SU-DHL-6 (cell line): ENCODE measurements around the gene ACOX2.
A peak's percentile ranks its signal among the peaks of the same experiment; 100 is the strongest.

Source experiments
- H2AFZ ChIP-seq: fragments of 200-600 bp; sonication (generic); 2 replicates; pipeline ENCODE4 v1.6.1; 2014; ENCODE audit warnings: low read depth, mild to moderate bottlenecking, moderate library complexity, mixed read lengths, antibody characterized with exemption, low read length; ENCODE audit not compliant: severe bottlenecking
- H3F3A ChIP-seq: fragments of 200-600 bp; shearing (Covaris generic); 2 replicates; pipeline ENCODE4 v1.6.0; 2016; ENCODE audit warnings: antibody characterized with exemption, mild to moderate bottlenecking; ENCODE audit not compliant: insufficient read depth
- H3K27ac ChIP-seq: fragments of 200-600 bp; sonication (generic); 2 replicates; pipeline ENCODE4 v1.5.1; 2016; ENCODE audit warnings: low read depth, mild to moderate bottlenecking, low read length, moderate library complexity, mixed read lengths
- H3K27me3 ChIP-seq: fragments of 200-600 bp; sonication (generic), shearing (Covaris generic); 2 replicates; pipeline ENCODE4 v1.6.0; 2014; ENCODE audit warnings: mild to moderate bottlenecking, low read length
- H3K36me3 ChIP-seq: fragments of 200-600 bp; sonication (generic); 2 replicates; pipeline ENCODE4 v1.6.1; 2014; ENCODE audit warnings: mild to moderate bottlenecking, low read length, mixed read lengths
- H3K4me2 ChIP-seq: fragments of 300-600, 200-600 bp; shearing (Covaris generic), sonication (generic); 2 replicates; pipeline ENCODE4 v1.6.0; 2014; ENCODE audit warnings: low read length, low read depth, mild to moderate bottlenecking; ENCODE audit not compliant: poor library complexity, severe bottlenecking
- H3K4me3 ChIP-seq: fragments of 200-600 bp; sonication (generic); 2 replicates; pipeline ENCODE4 v1.5.1; 2014; ENCODE audit warnings: antibody characterized with exemption, low read length, mild to moderate bottlenecking, mixed read lengths; ENCODE audit not compliant: insufficient read depth, poor library complexity, severe bottlenecking
- H3K79me2 ChIP-seq: fragments of 200-600 bp; sonication (generic); 2 replicates; pipeline ENCODE4 v1.6.1; 2014; ENCODE audit warnings: mild to moderate bottlenecking, low read length, moderate library complexity; ENCODE audit not compliant: insufficient read depth
- H3K9ac ChIP-seq: fragments of 200-600 bp; sonication (generic); 2 replicates; pipeline ENCODE4 v1.7.0; 2014; ENCODE audit warnings: mild to moderate bottlenecking, low read length
- H3K9me2 ChIP-seq: fragments of 200-600 bp; sonication (generic); replicated peaks from 2 replicates; pipeline ENCODE4 v1.6.1; 2014; ENCODE audit warnings: low read length; ENCODE audit not compliant: insufficient read depth
- H3K9me3 ChIP-seq: fragments of 200-600 bp; sonication (generic); 2 replicates; pipeline ENCODE4 v1.6.1; 2014; ENCODE audit warnings: low read length, mixed read lengths; ENCODE audit not compliant: insufficient read depth
- H4K20me1 ChIP-seq: fragments of 200-600 bp; sonication (generic); 2 replicates; pipeline ENCODE4 v1.6.1; 2014; ENCODE audit warnings: low read depth, mild to moderate bottlenecking, antibody characterized with exemption, low read length, moderate library complexity, mixed read lengths
- EZH2phosphoT487 ChIP-seq: fragments of 200-600 bp; sonication (generic), shearing (Covaris generic); conservative IDR thresholded peaks from 2 replicates; pipeline ENCODE4 v1.6.1; 2018; ENCODE audit warnings: mild to moderate bottlenecking, antibody characterized with exemption, low read length, moderate library complexity, mixed read lengths
- TF ChIP-seq, protein P1 (sequence below): fragments of 200-600 bp; sonication (generic); IDR thresholded peaks from one replicate; pipeline ENCODE4 v1.5.1; 2017; ENCODE audit warnings: antibody characterized with exemption, mild to moderate bottlenecking, low read length, moderate library complexity; ENCODE audit not compliant: insufficient read depth, poor library complexity, severe bottlenecking

ACOX2 gene

DNA sequence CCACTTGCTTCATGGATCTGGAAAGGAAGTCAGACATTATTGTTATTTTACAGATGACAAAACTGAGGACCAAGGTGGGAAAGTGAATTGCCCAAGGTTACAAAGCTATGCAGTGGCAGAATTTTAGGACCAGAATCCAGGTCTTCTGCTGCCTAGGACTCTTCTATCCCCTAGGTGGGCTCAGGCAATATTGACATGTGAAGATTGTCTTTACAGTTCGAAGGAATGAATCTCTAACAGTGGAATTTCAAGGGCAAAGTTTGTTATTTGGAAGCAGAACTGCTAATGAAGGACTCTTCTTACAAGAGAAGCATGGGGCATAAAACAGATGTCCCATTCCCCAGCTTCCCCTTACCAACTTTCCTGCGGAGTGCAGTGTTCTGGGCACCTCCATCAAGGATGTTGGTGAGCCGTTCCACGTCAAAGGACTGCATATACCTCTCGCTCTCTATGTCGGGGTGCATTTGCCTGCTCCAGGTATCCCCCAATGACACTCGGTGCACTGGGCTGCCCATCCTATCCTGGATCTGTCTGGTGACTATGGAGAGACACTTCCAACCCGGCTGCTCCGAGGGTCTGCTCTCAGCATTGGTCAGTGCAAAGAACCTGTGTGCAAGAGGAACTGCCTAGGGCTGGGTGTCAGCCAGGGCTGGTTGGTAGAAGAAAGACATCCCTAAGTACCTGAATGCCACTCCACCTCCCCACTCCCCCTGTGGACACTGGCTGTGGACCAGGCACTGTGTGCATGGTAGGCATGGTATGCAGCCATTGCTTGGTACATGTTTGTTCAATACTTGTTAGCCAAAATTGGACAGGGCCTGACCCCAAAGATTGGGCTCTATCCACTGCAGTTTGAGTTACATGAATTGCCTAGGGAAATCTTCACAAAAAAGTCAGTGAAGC, 2.1 kb downstream of the ACOX2 start:
- Histone ChIP-seq H2AFZ (no peak overlapping the region), H3K4me3 (no peak overlapping the region), H3K9me2 (no peaks in the 10 kb centered on the region), H4K20me1 (no peaks in the 10 kb centered on the region), H3K36me3 (no peaks in the 10 kb centered on the region), H3K27me3 (no peaks in the 10 kb centered on the region), H3K9ac (no peak overlapping the region), H3K27ac (no peak overlapping the region), H3K9me3 (no peaks in the 10 kb centered on the region), H3F3A (no peaks in the 10 kb centered on the region), H3K4me2 (no peak overlapping the region), H3K79me2 (no peaks in the 10 kb centered on the region)
- TF ChIP-seq, protein P1, sequence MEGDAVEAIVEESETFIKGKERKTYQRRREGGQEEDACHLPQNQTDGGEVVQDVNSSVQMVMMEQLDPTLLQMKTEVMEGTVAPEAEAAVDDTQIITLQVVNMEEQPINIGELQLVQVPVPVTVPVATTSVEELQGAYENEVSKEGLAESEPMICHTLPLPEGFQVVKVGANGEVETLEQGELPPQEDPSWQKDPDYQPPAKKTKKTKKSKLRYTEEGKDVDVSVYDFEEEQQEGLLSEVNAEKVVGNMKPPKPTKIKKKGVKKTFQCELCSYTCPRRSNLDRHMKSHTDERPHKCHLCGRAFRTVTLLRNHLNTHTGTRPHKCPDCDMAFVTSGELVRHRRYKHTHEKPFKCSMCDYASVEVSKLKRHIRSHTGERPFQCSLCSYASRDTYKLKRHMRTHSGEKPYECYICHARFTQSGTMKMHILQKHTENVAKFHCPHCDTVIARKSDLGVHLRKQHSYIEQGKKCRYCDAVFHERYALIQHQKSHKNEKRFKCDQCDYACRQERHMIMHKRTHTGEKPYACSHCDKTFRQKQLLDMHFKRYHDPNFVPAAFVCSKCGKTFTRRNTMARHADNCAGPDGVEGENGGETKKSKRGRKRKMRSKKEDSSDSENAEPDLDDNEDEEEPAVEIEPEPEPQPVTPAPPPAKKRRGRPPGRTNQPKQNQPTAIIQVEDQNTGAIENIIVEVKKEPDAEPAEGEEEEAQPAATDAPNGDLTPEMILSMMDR = no peak
- TF ChIP-seq EZH2phosphoT487 = no peak

DNA sequence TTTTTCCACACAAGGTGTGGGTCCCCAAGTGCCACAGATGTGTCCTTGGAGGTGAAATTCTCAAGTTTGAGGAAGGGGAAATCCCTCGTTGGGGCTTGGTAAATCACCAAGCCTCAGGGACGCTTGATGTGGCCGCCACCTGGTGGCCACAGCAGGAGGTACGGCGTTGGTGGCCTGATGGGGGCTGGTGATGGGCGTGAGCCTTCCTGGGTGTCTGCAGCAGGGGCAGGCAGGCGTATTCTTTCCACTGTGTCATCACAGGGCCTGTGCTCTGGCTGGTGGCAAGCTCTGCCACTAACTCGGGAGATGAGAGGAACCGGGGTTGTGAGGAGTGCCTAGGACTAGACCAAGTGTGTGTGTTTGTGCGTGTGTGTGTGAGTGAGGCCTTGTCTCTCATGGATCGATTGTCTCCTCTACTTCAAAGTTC, 4.2 kb downstream of the ACOX2 start:
- no peak overlapping the region for H3K4me2 ChIP-seq
- H2AFZ ChIP-seq = peak overlapping the region; percentile 29
- H3K9me2 ChIP-seq = no peaks in the 10 kb centered on the region
- TF ChIP-seq EZH2phosphoT487 = no peak
- TF ChIP-seq, protein P1 = peak; percentile 91
- H3K27me3 ChIP-seq = no peaks in the 10 kb centered on the region
- no peaks in the 10 kb centered on the region for H3K9me3 ChIP-seq
- no peaks in the 10 kb centered on the region for H3K36me3 ChIP-seq
- H3K27ac ChIP-seq = no peak overlapping the region
- H3F3A ChIP-seq = no peaks in the 10 kb centered on the region
- no peak overlapping the region for H3K9ac ChIP-seq
- no peaks in the 10 kb centered on the region for H4K20me1 ChIP-seq
- no peak overlapping the region for H3K4me3 ChIP-seq
- H3K79me2 ChIP-seq = no peaks in the 10 kb centered on the region

DNA sequence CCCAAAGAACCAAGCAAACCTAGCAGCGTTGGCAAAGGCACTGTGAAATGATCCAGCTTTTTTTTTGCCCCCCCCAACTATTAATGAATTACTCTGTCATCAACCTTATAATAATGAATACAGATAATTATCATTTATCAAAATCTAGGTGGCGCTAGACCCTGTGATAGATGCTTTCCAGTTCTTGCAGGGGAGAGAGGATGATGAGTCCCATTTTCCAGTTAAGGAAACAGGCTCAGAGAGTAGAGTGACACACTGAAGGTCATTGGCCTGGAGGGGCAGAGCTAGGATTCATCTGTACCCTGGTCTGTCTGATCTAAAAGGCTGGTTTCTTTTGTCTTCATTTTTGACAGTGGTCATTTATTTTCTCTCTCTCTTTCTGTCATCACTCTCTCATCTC, 5.0 kb downstream of the ACOX2 start:
- TF ChIP-seq, protein P1 = peak; percentile 54
- TF ChIP-seq EZH2phosphoT487 = no peak
- Histone ChIP-seq H3K9me2 (no peaks in the 10 kb centered on the region), H3K9me3 (no peaks in the 10 kb centered on the region), H3K27ac (no peak overlapping the region), H3K27me3 (no peaks in the 10 kb centered on the region), H3K4me2 (no peak overlapping the region), H3F3A (no peaks in the 10 kb centered on the region), H3K4me3 (no peak overlapping the region), H3K36me3 (no peaks in the 10 kb centered on the region), H3K9ac (no peak overlapping the region), H4K20me1 (no peaks in the 10 kb centered on the region), H3K79me2 (no peaks in the 10 kb centered on the region), H2AFZ (no peak overlapping the region)
